ENCODE results near the gene OR11H7. TPM values are rescaled to one million over a fixed set of nuclear protein-coding genes. Genes with fewer than 3 reads are reported as not detected.
"Not testable (repeated sequence)": the region's sequence is repeated elsewhere in the genome, so short reads cannot be mapped to it uniquely, and the experiment has no call there.

The OR11H7 gene
- total and polyA plus RNA-seq, 10 donors = not detected

DNA sequence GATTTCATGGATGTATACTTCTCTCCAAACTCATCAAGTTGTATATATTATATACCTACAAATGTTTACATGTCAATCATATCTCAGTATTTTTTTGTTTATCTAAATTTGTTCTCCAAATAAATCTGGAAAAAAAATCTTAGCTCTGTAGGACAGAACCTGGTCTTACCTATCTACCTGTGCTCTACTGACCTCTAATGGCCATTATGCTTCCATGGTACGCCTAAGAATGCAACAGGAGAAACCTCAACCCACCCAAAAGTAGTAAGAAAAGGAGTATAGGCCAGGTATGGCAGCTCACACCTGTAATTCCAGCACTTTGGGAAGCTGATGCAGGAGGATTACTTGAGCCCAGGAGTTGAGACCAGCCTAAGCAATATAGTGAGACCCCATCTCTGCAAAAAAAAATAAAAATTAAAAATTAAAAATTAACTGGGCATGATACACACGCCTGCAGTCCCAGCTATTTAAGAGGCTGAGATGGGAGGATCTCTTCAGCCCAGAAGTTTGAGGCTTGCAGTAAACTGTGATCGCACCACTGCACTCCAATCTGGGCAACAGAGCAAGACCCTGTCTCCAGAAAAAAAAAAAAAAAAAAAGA is 19.0 kb downstream of the OR11H7 start:
- no peaks in the 10 kb centered on the region for H3K27me3 ChIP-seq (replicated peaks in 1 of 7)
- no peak overlapping the region for H3K27ac ChIP-seq
- TF ChIP-seq POLR2A (IDR thresholded peaks at IDR 0.05) = no peak
- TF ChIP-seq, protein P1, sequence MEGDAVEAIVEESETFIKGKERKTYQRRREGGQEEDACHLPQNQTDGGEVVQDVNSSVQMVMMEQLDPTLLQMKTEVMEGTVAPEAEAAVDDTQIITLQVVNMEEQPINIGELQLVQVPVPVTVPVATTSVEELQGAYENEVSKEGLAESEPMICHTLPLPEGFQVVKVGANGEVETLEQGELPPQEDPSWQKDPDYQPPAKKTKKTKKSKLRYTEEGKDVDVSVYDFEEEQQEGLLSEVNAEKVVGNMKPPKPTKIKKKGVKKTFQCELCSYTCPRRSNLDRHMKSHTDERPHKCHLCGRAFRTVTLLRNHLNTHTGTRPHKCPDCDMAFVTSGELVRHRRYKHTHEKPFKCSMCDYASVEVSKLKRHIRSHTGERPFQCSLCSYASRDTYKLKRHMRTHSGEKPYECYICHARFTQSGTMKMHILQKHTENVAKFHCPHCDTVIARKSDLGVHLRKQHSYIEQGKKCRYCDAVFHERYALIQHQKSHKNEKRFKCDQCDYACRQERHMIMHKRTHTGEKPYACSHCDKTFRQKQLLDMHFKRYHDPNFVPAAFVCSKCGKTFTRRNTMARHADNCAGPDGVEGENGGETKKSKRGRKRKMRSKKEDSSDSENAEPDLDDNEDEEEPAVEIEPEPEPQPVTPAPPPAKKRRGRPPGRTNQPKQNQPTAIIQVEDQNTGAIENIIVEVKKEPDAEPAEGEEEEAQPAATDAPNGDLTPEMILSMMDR (IDR thresholded peaks at IDR 0.05 in 8 of 11, conservative IDR thresholded peaks at IDR 0.05 in 3 of 11) = no peak
- no peak for TF ChIP-seq POLR2AphosphoS5 (IDR thresholded peaks at IDR 0.05)
- peaks cover 0 to 21% (median 8%) of the 10 kb centered on the region in 8 donors for H3K9me3 ChIP-seq
- no peak for DNase-seq
- 59 to 71% (median 67%) methylated on average over 3 of the region's 3 CpGs for WGBS, 5 donors
- H3K4me3 ChIP-seq = no peak overlapping the region
- H3K4me1 ChIP-seq = no peaks in the 10 kb centered on the region
- intact Hi-C loops (cut with DNase I; ENCODE audit: low total_unique reads) = no loop called here
- no peaks in the 10 kb centered on the region for H3K36me3 ChIP-seq

DNA sequence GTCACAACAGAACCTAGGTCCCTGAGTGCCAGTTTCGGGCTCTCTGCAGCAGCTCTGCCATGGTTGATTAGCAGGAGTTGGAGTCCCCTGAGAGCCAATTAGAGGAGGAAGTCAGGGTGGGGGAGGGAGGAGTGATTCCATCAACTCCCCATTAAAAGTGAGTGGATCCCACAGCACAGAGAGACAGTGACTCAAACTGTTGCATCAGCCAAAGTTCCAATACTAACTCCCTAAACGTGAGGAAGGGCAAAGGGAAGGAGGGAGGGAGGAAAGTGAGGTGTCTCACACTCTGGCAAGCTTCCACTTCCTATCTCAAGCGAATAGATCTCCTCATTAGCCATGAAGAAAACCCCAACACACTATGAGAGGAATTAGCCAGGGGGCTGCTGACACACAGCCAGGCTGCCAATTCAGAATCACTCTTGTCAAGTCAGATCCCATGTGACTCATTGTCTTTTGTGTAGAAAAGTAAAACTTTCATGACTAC is 33.9 kb downstream of the OR11H7 start:
- Histone ChIP-seq H3K9me3 (peaks cover 0 to 5% (median 0%) of the 10 kb centered on the region in 8 donors), H3K4me3 (no peak overlapping the region), H3K4me1 (no peaks in the 10 kb centered on the region), H3K27ac (no peak overlapping the region), H3K27me3 (replicated peaks in 1 of 7) (no peaks in the 10 kb centered on the region), H3K36me3 (no peaks in the 10 kb centered on the region)
- intact Hi-C loops (cut with DNase I; ENCODE audit: low total_unique reads) = no loop called here
- WGBS, 5 donors = 53 to 63% (median 60%) methylated on average over 3 of the region's 3 CpGs
- TF ChIP-seq POLR2A (IDR thresholded peaks at IDR 0.05) = no peak
- DNase-seq = no peak

DNA sequence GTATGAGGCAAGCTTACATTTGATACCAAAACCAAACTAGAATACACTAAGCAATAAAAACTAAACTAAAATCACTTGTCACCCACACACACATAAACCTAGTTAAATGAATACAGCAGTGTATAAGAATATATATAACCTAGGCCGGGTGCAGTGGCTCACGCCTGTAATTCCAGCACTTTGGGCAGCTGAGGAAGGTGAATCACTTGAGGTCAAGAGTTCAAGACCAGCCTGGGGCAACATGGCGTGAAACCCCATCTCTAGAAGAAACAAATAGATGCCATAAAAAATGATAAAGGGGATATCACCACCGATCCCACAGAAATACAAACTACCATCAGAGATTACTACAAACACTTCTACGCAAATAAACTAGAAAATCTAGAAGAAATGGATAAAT is 35.6 kb downstream of the OR11H7 start:
- intact Hi-C loops (cut with DNase I; ENCODE audit: low total_unique reads); H3K9me3 ChIP-seq; H3K27ac ChIP-seq; DNase-seq; H3K4me1 ChIP-seq; H3K4me3 ChIP-seq; H3K36me3 ChIP-seq; H3K27me3 ChIP-seq (replicated peaks in 1 of 7): not testable (repeated sequence)
- WGBS, 5 donors = 91 to 97% (median 94%) methylated on average over 5 of the region's 5 CpGs

DNA sequence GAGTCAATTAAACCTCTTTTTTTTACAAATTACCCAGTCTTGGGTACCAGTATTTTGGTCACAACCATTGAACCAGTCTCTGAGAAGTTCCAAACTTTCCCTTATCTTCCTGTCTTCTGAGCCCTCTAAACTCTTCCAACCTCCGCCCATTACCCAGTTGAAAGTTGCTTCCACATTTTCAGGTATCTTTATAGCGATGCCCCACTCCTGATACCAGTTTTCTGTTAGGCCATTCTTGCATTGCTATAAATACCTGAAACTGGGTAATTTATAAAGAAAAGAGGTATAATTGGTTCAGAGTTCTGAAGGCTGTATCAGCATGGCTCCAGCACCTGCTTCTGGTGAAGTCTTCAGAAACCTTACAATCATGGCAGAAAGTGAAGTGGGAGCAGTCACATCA is 45.3 kb downstream of the OR11H7 start:
- WGBS, 5 donors = 93 to 97% (median 97%) methylated on average over 2 of the region's 2 CpGs
- peaks cover 0 to 7% (median 0%) of the 10 kb centered on the region in 6 donors for H3K4me1 ChIP-seq

DNA sequence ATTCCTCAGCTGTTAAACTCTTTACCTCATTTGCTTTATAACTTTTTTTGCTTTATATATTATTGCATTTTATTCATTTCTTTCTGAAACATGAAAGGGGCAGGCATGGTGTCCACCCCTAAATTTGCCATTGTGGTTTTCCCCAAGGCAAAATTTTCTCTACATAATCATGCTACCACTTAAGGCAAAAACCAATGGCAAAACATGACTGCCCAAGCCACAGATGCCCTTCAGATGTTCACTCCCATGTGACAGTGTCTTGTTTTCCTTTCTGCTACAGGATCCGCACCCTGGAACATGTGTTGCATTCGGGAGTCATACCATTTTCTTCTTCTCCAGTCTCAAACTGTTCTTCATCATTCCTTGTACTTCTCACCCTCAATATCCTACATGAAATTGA is 48.6 kb downstream of the OR11H7 start:
- H3K36me3 ChIP-seq = peaks cover 0 to 60% (median 2%) of the 10 kb centered on the region in 6 donors
- no peak overlapping the region for H3K4me3 ChIP-seq
- intact Hi-C loops (cut with DNase I; ENCODE audit: low total_unique reads) = no loop called here
- no peaks in the 10 kb centered on the region for H3K27me3 ChIP-seq (replicated peaks in 1 of 7)
- H3K27ac ChIP-seq = no peak overlapping the region
- 93 to 100% (median 97%) methylated on average over 2 of the region's 2 CpGs for WGBS, 5 donors
- peaks cover 0 to 7% (median 0%) of the 10 kb centered on the region in 6 donors for H3K4me1 ChIP-seq
- no peak for TF ChIP-seq POLR2A (IDR thresholded peaks at IDR 0.05)
- TF ChIP-seq POLR2AphosphoS5 (IDR thresholded peaks at IDR 0.05) = no peak
- TF ChIP-seq, protein P1 (IDR thresholded peaks at IDR 0.05 in 8 of 11, conservative IDR thresholded peaks at IDR 0.05 in 3 of 11) = no peak
- H3K9me3 ChIP-seq = peaks cover 3 to 37% (median 32%) of the 10 kb centered on the region in 8 donors
- DNase-seq = no peak

More for the DNA sequence above, 45.3 kb downstream of the OR11H7 start:
- TF ChIP-seq, protein P1 (IDR thresholded peaks at IDR 0.05 in 8 of 11, conservative IDR thresholded peaks at IDR 0.05 in 3 of 11) = no peak
- TF ChIP-seq POLR2AphosphoS5 (IDR thresholded peaks at IDR 0.05) = no peak
- no peak for TF ChIP-seq POLR2A (IDR thresholded peaks at IDR 0.05)
- Histone ChIP-seq H3K36me3 (peaks cover 0 to 37% (median 2%) of the 10 kb centered on the region in 6 donors), H3K27me3 (replicated peaks in 1 of 7) (no peaks in the 10 kb centered on the region), H3K4me3 (no peak overlapping the region), H3K27ac (no peak overlapping the region), H3K9me3 (peaks cover 3 to 52% (median 45%) of the 10 kb centered on the region in 8 donors)
- no peak for DNase-seq
- intact Hi-C loops (cut with DNase I; ENCODE audit: low total_unique reads) = no loop called here

Measured in spleen (tissue), 11 donors.